ENCODE data around the gene ZG16B.

DNA sequence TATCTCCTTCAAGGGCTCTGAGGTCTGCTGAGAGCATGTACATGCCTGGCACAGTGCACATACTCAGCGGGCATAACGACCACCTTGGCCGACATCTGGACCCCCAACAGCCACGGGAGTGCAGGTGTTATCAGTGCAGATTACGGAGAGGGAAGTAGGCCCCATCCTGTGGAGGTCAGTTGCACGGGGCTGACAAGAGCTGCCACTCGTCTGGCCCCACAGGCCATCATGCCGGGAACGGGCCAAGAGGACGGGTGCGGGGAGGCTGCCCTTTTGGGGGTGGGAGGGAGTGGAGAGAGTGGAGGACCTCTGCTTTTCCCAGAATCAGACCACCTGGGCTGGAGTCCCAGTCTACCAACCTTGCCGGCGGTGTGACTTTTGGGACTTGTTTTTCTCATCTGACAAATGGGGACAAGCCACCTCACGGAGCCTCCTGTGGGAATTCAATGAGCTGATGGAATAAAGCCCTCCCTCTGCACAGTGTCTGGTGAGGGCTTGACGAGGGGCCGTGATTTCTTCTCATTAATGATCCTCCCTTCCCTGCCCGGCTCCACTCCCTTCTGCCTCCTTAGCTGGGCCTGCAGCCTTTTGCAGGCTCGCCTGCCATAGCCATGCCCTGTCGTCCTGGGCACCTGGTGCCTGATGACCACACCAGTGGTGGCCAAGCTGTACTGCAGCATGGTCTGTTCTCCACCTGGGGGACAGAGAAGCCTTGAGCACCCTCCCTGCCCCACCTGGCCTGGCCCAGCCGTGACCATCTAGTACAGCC lies 47.3 kb upstream of the ZG16B start:
- TF ChIP-seq, protein P1, sequence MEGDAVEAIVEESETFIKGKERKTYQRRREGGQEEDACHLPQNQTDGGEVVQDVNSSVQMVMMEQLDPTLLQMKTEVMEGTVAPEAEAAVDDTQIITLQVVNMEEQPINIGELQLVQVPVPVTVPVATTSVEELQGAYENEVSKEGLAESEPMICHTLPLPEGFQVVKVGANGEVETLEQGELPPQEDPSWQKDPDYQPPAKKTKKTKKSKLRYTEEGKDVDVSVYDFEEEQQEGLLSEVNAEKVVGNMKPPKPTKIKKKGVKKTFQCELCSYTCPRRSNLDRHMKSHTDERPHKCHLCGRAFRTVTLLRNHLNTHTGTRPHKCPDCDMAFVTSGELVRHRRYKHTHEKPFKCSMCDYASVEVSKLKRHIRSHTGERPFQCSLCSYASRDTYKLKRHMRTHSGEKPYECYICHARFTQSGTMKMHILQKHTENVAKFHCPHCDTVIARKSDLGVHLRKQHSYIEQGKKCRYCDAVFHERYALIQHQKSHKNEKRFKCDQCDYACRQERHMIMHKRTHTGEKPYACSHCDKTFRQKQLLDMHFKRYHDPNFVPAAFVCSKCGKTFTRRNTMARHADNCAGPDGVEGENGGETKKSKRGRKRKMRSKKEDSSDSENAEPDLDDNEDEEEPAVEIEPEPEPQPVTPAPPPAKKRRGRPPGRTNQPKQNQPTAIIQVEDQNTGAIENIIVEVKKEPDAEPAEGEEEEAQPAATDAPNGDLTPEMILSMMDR (conservative IDR thresholded peaks at IDR 0.05; ENCODE audit: low read length), result no peak
- TF ChIP-seq EZH2phosphoT487 (IDR thresholded peaks at IDR 0.05; ENCODE audit: borderline replicate concordance), result no peak

Data from Loucy (cell line).